Natural killer cell (primary cell): ENCODE results near the gene KRTAP19-4. TPM values are rescaled to one million over a fixed set of nuclear protein-coding genes. Genes with fewer than 3 reads are reported as not detected.

Experiments used
- ATAC-seq, 3 donors: fragments of 150-1000 bp in 2 of 3; fragments of 200-7000 bp in 1 of 3; cut with Tn5 transposase; 1 replicate in 1 of 3; 2 replicates in 2 of 3; pipeline ENCODE4 v1.10.0; 2021; ENCODE audit warnings: mild to moderate bottlenecking in 2 of 3, moderate library complexity in 2 of 3
- DNase-seq, 2 donors: peaks; one replicate each; pipeline versions ENCODE4 v3.0.0 to v3.0.0-alpha.2; 2013 to 2021; ENCODE audit warnings: mixed read lengths in 1 of 2
- H3K27ac ChIP-seq: one replicate; pipeline ENCODE4 v1.5.1; 2013; ENCODE audit warnings: mild to moderate bottlenecking, low read length
- H3K27me3 ChIP-seq: one replicate; pipeline ENCODE4 v1.6.1; 2013; ENCODE audit warnings: low read length; ENCODE audit not compliant: control insufficient read depth, insufficient read depth
- H3K36me3 ChIP-seq: one replicate; pipeline ENCODE4 v1.6.1; 2013; ENCODE audit warnings: low read length; ENCODE audit not compliant: control insufficient read depth, insufficient read depth
- H3K4me1 ChIP-seq: one replicate; pipeline ENCODE4 v1.6.1; 2013; ENCODE audit warnings: low read length; ENCODE audit not compliant: control insufficient read depth, insufficient read depth
- H3K4me3 ChIP-seq: one replicate; pipeline ENCODE4 v1.5.1; 2013; ENCODE audit warnings: low read length
- H3K9me3 ChIP-seq: one replicate; pipeline ENCODE4 v1.6.1; 2013; ENCODE audit warnings: low read length; ENCODE audit not compliant: control insufficient read depth, insufficient read depth
- H3K27ac Mint-ChIP-seq, 2 donors: one replicate each; pipeline ENCODE4 v1.8.0; 2022; ENCODE audit warnings: mild to moderate bottlenecking in 2 of 2, mixed read lengths in 2 of 2, moderate library complexity in 1 of 2
- H3K27me3 Mint-ChIP-seq, 2 donors: one replicate each; pipeline ENCODE4 v1.8.0; 2022; ENCODE audit warnings: low read depth in 2 of 2, mixed read lengths in 2 of 2
- H3K36me3 Mint-ChIP-seq: one replicate; pipeline ENCODE4 v1.8.0; 2022; ENCODE audit warnings: mixed read lengths
- H3K4me1 Mint-ChIP-seq, 2 donors: one replicate each; pipeline ENCODE4 v1.8.0; 2022; ENCODE audit warnings: mixed read lengths in 2 of 2
- H3K4me3 Mint-ChIP-seq: one replicate; pipeline ENCODE4 v1.8.0; 2022; ENCODE audit warnings: mild to moderate bottlenecking, moderate library complexity, mixed read lengths
- H3K9me3 Mint-ChIP-seq, 2 donors: one replicate each; pipeline ENCODE4 v1.8.0; 2022; ENCODE audit warnings: mixed read lengths in 2 of 2
- CTCF ChIP-seq: fragments of 200-600 bp; IDR thresholded peaks from one replicate; pipeline ENCODE4 v1.8.0; 2022; ENCODE audit warnings: antibody characterized with exemption
- WGBS: methylation state at CpG from one replicate; pipeline ENCODE4 v1.1.7; 2013; ENCODE audit warnings: missing lambda C conversion rate; ENCODE audit not compliant: insufficient coverage; 5-methylcytosine and 5-hydroxymethylcytosine counted together
- intact Hi-C: fragments of 100-400 bp; cut with micrococcal nuclease; formaldehyde crosslinking; loops from one replicate; pipeline ENCODE4 v1.14.2; 2022
- total RNA-seq, 4 donors: library from RNA; stranded (reverse); fragments of 120-200 nt in 1 of 4; gene quantifications; one replicate each; pipeline versions ENCODE4 v1.2.3 to v1.2.4, GENCODE V29; 2013 to 2022

KRTAP19-4 gene
- total RNA-seq, 3 donors from 2014 or later (not counting 1 experiment from before 2014, with no cell fraction given) = not detected

GRCh38 chr21:30482130-30482529 lies 14.8 kb downstream of the KRTAP19-4 start:
- no peaks in the 10 kb centered on the region for H3K4me1 ChIP-seq
- H3K4me3 ChIP-seq = no peak overlapping the region
- no peak overlapping the region for H3K27ac ChIP-seq
- WGBS = 100% methylated on average over 1 of the region's 2 CpGs
- H3K27me3 ChIP-seq = no peaks in the 10 kb centered on the region
- no peaks in the 10 kb centered on the region for H3K36me3 ChIP-seq
- Mint-ChIP-seq H3K4me1 (no peaks in the 10 kb centered on the region), H3K4me3 (no peak overlapping the region), H3K36me3 (no peaks in the 10 kb centered on the region), H3K9me3 (peaks cover 7 to 8% of the 10 kb centered on the region in 2 donors), H3K27ac (no peak overlapping the region), H3K27me3 (no peaks in the 10 kb centered on the region)
- DNase-seq (no peak), ATAC-seq (no peak)
- H3K9me3 ChIP-seq = peaks cover 8% of the 10 kb centered on the region
- no peak for TF ChIP-seq CTCF
- intact Hi-C loops = no loop called here

- Histone ChIP-seq H3K4me3 (no peak within 1 kb of the TSS), H3K27ac (no peak within 1 kb of the TSS), H3K4me1 (no peaks in the 10 kb centered on the region), H3K9me3 (no peaks in the 10 kb centered on the region), H3K36me3 (no peaks in the 10 kb centered on the region), H3K27me3 (no peaks in the 10 kb centered on the region)
- H3K36me3 Mint-ChIP-seq = no peaks in the 10 kb centered on the region
- peaks cover 4 to 5% of the 10 kb centered on the region in 2 donors for H3K9me3 Mint-ChIP-seq
- no peak for DNase-seq
- no peaks in the 10 kb centered on the region for H3K27me3 Mint-ChIP-seq
- H3K4me1 Mint-ChIP-seq = no peaks in the 10 kb centered on the region
- no peak within 1 kb of the TSS for H3K27ac Mint-ChIP-seq
- no peak within 1 kb of the TSS for H3K4me3 Mint-ChIP-seq
- WGBS = 87% methylated on average over 7 of the region's 7 CpGs
- intact Hi-C loops = no loop called here
- ATAC-seq = no peak
- TF ChIP-seq CTCF = no peak
Observed at GRCh38 chr21:30480145-30480544, 16.8 kb downstream of the KRTAP19-4 start, which contains the start of gene KRTAP19-1. TSS of gene KRTAP19-1 (minus strand) at chr21:30480367. CDS start at chr21:30480317, 50 bp downstream.

GRCh38 chr21:30479259-30479658 lies 17.7 kb downstream of the KRTAP19-4 start:
- Histone ChIP-seq H3K4me3 (no peak overlapping the region), H3K4me1 (no peaks in the 10 kb centered on the region), H3K27me3 (no peaks in the 10 kb centered on the region), H3K9me3 (no peaks in the 10 kb centered on the region), H3K36me3 (no peaks in the 10 kb centered on the region), H3K27ac (no peak overlapping the region)
- 69% methylated on average over 3 of the region's 4 CpGs for WGBS
- TF ChIP-seq CTCF = no peak
- Mint-ChIP-seq H3K4me3 (no peak overlapping the region), H3K27me3 (no peaks in the 10 kb centered on the region), H3K9me3 (peaks cover 4 to 8% of the 10 kb centered on the region in 2 donors), H3K27ac (no peak overlapping the region), H3K4me1 (no peaks in the 10 kb centered on the region), H3K36me3 (no peaks in the 10 kb centered on the region)
- intact Hi-C loops = no loop called here
- DNase-seq (no peak), ATAC-seq (no peak)

- no peaks in the 10 kb centered on the region for H3K4me1 Mint-ChIP-seq
- Histone ChIP-seq H3K9me3 (no peaks in the 10 kb centered on the region), H3K27me3 (no peaks in the 10 kb centered on the region), H3K36me3 (no peaks in the 10 kb centered on the region), H3K27ac (no peak overlapping the region), H3K4me1 (no peaks in the 10 kb centered on the region), H3K4me3 (no peak overlapping the region)
- intact Hi-C loops = no loop called here
- no peak for TF ChIP-seq CTCF
- no peak overlapping the region for H3K27ac Mint-ChIP-seq
- no peak overlapping the region for H3K4me3 Mint-ChIP-seq
- no peaks in the 10 kb centered on the region for H3K27me3 Mint-ChIP-seq
- ATAC-seq = no peak
- peaks cover 4 to 8% of the 10 kb centered on the region in 2 donors for H3K9me3 Mint-ChIP-seq
- WGBS = 54% methylated on average over 3 of the region's 3 CpGs
- no peaks in the 10 kb centered on the region for H3K36me3 Mint-ChIP-seq
- no peak for DNase-seq
Observed at GRCh38 chr21:30478004-30478403, 19.0 kb downstream of the KRTAP19-4 start.
